ENCODE data around the gene OTOGL.

- no peak for TF ChIP-seq CTCF (IDR thresholded peaks at IDR 0.05)
- TF ChIP-seq EP300 (IDR thresholded peaks at IDR 0.05) = no peak
- TF ChIP-seq POLR2A (IDR thresholded peaks at IDR 0.05) = no peak
These were observed 194.4 kb downstream of the OTOGL start for GRCh38 chr12:80293759-80294158.

Measured in tibial nerve (tissue), 4 donors.